Stimulated activated CD4-positive, alpha-beta T cell treated with anti-CD3 and anti-CD28 coated beads, Interleukin-15, amount 100 ng/mL, for 48 hours (primary cell): ENCODE results near the gene ITGA11.

ENCODE experiments used
- DNase-seq, 2 donors: peaks; one replicate each; pipeline ENCODE4 v3.0.0-alpha.2; 2020; ENCODE audit warnings: low read depth in 2 of 2

The ITGA11 gene

GRCh38 chr15:68289621-68290352, 142.2 kb downstream of the ITGA11 start:
- DNase-seq = no peak

GRCh38 chr15:68289057-68289456, 142.9 kb downstream of the ITGA11 start:
- DNase-seq = no peak

GRCh38 chr15:68286256-68286655, 145.7 kb downstream of the ITGA11 start:
- DNase-seq = no peak

GRCh38 chr15:68285259-68285980, 146.5 kb downstream of the ITGA11 start:
- DNase-seq = no peak

GRCh38 chr15:68284616-68285258, 147.2 kb downstream of the ITGA11 start:
- DNase-seq = no peak

GRCh38 chr15:68283401-68283800, 148.6 kb downstream of the ITGA11 start:
- no peak for DNase-seq

- DNase-seq = no peak
These were observed 151.0 kb downstream of the ITGA11 start for GRCh38 chr15:68281008-68281407.

- DNase-seq = no peak
These were observed 151.9 kb downstream of the ITGA11 start for GRCh38 chr15:68279779-68280753.

- DNase-seq = no peak
These were observed 153.2 kb downstream of the ITGA11 start for GRCh38 chr15:68278595-68279405.

GRCh38 chr15:68278345-68278594, 153.7 kb downstream of the ITGA11 start:
- DNase-seq = no peak

GRCh38 chr15:68277603-68278344, 154.2 kb downstream of the ITGA11 start, which contains the start of gene FEM1B:
Gene FEM1B (plus strand): TSS chr15:68277745. CDS start chr15:68278418, 673 bp downstream.
- peak; percentile 82 to 83 for DNase-seq

- DNase-seq = no peak
These were observed 154.8 kb downstream of the ITGA11 start for GRCh38 chr15:68277131-68277602.

- DNase-seq = no peak
These were observed 155.3 kb downstream of the ITGA11 start for GRCh38 chr15:68276668-68277067.

- no peak for DNase-seq
These were observed 156.7 kb downstream of the ITGA11 start for GRCh38 chr15:68275165-68275746.

GRCh38 chr15:68274201-68274848, 157.6 kb downstream of the ITGA11 start:
- no peak for DNase-seq

GRCh38 chr15:68272721-68273271, 159.2 kb downstream of the ITGA11 start:
- no peak for DNase-seq

- no peak for DNase-seq
These were observed 160.0 kb downstream of the ITGA11 start for GRCh38 chr15:68271854-68272471.

GRCh38 chr15:68268405-68268804, 163.6 kb downstream of the ITGA11 start:
- no peak for DNase-seq
